Activated CD4-positive, alpha-beta T cell treated with anti-CD3 and anti-CD28 coated beads, Interleukin-2, amount 50 U/mL, for 4 hours (primary cell): ENCODE data around the gene NUDT6.
"Not testable (repeated sequence)": the region's sequence is repeated elsewhere in the genome, so short reads cannot be mapped to it uniquely, and the experiment has no call there.

ENCODE experiments used
- DNase-seq, 2 experiments: peaks; one replicate each; pipeline ENCODE4 v3.0.0-alpha.2; 2020

Gene NUDT6

DNA sequence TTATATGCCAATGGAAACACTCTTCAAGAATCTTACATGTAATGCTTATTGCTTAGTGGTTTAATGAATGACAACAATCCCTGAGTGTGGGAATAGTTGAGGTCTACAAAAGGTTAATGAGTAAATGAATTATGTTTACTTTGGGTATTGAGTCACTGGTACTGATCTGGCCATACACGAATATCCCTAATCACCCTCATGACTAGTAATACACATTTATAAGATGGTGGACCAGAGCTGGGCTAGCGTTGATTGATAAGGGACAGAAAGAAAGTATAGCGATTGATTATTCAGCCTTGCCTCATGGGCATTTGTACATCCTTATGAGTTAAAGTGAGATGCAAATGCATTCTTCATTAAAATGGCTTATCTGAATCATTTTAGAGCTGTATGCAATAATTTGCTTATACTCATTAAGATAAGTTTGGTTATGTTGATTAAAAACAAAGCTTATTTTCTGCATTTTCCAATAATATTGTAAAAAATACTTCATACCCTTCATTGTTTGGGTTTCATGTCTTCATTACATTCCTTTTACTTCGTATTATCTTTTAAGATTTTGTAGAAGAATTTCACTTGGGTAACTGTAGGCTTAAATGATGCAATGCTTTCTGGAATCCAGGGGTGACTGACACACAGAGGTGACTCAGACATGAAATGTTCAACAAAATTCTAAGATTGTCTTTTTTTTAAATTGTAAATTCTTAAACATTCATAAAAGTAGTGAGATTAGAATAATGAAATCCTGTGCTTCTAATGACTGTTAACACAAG lies 48.4 kb downstream of the NUDT6 start:
- no peak for DNase-seq

DNA sequence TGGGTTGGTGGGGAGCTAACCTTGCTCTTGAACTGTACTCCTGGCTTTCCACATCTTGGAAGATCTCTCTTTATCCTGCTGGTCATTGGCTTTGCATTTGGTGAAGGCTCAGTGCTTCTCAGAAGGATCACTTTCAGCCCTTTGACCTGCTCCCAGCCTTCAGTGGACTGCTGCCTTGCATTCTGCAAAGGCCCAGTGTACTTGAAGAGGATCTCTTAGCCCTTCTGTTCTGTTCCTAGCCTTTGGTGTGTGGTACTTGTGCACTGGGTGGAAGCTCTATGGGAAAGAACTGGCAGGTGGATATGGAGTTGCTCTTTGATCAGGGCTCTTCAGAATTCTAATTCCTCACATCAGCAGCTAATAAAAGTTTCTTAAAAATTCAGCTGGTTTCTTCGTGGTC lies 49.3 kb downstream of the NUDT6 start:
- no peak for DNase-seq

DNA sequence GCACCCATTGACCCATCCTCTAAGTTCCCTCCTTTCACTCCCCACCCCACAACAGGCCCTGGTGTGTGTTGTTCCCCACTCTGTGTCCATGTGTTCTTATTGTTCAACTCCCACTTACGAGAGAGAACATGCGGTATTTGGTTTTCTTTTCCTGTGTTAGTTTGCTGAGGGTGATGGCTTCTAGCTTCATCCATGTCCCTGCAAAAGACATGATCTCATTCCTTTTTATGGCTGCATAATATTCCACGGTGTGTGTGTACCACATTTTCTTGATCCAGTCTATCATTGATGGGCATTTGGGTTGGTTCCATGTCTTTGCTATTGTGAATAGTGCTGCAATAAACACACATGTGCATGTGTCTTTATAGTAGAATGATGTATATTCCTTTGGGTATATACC lies 54.2 kb downstream of the NUDT6 start:
- not testable (repeated sequence) for DNase-seq

- no peak for DNase-seq
These were observed 57.0 kb downstream of the NUDT6 start for GRCh38 chr4:122865425-122865824.

- no peak for DNase-seq
These were observed 58.8 kb downstream of the NUDT6 start for GRCh38 chr4:122863639-122864038.

GRCh38 chr4:122861172-122861943 lies 61.0 kb downstream of the NUDT6 start:
- no peak for DNase-seq

DNA sequence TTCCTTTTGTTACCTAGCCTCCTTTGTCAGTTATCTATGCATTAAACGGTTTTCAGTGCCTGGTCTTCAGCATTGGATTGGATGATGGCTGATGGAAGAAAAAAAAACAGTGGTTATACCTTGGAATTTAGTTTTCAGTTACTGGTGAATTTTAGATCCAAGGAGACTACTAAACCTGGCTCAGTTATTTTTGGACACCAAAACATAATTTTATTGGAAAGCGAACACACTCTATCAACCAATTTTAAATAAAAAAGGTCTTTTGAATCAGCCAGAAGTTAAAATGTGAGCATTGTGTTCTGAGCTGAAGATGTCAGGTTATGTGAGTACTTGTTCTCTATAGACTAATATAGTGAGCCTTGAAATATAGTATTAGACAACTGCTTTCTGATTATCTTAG lies 63.7 kb downstream of the NUDT6 start:
- no peak for DNase-seq

- DNase-seq, result no peak
These were observed 65.2 kb downstream of the NUDT6 start for GRCh38 chr4:122857160-122857559.

GRCh38 chr4:122855353-122855890 lies 67.0 kb downstream of the NUDT6 start:
- no peak for DNase-seq

DNA sequence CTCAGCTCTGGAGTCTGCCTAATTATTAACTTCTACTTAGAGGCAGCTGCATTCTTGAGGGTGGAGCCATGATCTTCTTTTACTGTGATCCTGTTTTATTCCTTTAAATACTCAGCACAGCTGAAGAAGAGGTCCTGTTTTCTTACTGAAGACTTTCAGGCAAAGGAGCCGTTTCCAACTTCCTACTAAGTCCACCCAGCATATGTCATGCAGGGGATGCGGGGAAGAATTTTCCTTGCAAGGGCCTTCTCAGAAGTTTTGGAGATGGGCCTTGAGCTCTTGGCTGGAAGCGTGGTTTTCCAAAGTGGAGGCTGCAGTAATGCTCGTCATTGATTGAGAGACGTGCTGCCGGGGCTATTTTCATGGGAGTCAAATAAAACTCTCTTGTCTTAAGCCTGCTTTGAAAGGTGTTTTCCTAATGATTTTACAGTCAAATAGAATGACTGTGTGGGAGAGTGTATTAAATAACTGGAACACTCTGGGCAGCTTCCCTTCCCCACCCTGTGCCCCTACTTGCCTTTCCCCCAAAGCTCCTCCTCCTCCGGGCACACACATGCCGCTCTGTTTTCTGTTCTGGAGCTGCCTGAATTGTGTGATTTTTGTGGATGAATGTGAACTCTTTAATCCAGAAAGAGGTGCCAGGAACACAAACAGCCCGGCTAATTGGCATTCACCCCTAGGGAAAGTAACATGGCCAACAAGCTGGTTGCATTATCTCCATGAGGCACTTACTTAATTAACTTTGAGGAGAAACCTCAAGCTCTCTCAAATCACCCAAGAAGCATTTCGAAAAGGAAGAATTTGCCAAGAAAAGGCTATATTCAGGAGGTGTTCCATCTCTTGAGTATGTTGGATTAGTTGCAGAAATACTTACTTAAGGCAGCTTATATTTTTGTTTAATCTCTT lies 67.7 kb downstream of the NUDT6 start:
- no peak for DNase-seq

GRCh38 chr4:122851568-122851967 lies 70.8 kb downstream of the NUDT6 start:
- DNase-seq, result no peak

GRCh38 chr4:122849789-122850188 lies 72.6 kb downstream of the NUDT6 start:
- not testable (repeated sequence) for DNase-seq

DNA sequence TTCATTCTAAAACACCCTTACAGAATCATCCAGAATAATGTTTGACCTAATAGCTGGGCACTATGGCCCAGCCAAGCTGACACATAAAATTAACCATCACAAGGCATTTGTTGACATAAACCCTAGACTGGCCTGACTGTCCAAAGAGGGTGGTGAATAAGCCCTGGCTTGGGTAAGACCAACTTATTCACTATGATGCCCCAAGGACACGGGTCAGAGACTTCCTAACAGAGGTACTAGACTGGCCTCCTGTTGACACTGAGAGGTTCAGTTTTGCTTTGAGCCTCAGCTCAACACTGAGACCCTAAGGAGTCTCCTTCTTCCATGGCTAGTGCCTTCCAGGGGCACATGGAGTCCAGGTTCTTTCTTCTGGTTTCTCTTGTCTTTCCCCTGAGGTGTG lies 74.5 kb downstream of the NUDT6 start:
- no peak for DNase-seq

DNA sequence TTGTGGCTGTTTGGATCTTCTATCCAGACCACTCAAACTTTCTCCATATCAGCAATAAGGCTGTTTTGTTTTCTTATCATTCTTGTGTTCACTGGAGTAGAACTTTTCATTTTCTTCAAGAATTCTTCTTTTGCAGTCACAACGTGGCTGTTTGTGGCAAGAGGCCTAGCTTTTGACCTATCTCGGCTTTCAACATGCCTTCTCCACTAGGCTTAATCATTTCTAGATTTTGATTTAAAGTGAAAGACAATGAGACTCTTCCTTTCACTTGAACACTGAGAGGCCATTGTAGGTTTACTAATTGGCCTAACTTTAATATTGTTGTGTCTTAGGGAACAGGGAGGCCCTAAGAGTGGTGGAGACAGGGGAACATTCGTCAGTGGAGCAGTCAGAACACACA lies 76.6 kb downstream of the NUDT6 start:
- DNase-seq, result no peak

- DNase-seq, result no peak
These were observed 77.3 kb downstream of the NUDT6 start for GRCh38 chr4:122845066-122845465.

DNA sequence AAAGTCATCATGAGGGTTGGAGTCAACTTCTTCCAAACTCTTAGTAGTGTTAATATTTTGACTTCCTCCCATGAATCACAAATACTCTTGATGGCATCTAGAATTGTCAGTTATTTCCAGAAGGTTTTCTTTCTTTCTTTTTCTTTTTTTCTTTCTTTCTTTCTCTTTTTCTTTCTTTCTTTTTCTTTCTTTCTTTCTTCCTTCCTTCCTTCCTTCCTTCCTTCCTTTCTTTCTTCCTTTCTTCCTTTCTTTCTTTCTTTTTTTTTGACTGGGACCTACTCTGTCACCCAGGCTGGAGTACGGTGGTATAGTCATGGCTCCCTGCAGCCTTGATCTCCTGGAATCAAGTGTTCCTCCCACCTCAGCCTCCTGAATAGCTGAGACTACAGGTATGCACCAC lies 78.0 kb downstream of the NUDT6 start:
- not testable (repeated sequence) for DNase-seq

- DNase-seq, result no peak
These were observed 79.3 kb downstream of the NUDT6 start for GRCh38 chr4:122842984-122843531.
